Glomerular visceral epithelial cell (primary cell): ENCODE measurements around the gene PCK2.

ENCODE experiments used
- DNase-seq: peaks from one replicate; pipeline ENCODE4 v3.0.0-alpha.2; 2016; ENCODE audit errors: extremely low spot score

The PCK2 gene

DNA sequence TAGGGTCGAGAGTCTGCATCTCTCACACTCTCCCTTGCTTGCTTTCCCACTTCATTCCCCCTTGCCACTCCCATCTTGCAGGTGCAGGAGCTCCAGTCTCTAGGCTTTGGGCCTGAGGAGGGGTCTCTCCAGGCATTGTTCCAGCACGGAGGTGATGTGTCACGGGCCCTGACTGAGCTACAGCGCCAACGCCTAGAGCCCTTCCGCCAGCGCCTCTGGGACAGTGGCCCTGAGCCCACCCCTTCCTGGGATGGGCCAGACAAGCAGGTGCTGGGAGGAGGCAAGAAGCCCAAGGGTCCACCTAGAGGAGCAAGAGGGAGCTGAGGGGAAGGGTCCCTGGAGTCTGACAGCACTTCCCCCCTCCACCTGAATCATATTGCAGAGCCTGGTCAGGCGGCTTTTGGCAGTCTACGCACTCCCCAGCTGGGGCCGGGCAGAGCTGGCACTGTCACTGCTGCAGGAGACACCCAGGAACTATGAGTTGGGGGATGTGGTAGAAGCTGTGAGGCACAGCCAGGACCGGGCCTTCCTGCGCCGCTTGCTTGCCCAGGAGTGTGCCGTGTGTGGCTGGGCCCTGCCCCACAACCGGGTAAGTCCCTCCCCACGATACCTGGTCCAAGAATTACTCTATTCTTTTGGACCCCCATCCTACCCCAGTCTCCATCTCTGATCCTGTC, 57.4 kb downstream of the PCK2 start:
- no peak for DNase-seq
